ENCODE measurements around the gene XRCC5.

DNA sequence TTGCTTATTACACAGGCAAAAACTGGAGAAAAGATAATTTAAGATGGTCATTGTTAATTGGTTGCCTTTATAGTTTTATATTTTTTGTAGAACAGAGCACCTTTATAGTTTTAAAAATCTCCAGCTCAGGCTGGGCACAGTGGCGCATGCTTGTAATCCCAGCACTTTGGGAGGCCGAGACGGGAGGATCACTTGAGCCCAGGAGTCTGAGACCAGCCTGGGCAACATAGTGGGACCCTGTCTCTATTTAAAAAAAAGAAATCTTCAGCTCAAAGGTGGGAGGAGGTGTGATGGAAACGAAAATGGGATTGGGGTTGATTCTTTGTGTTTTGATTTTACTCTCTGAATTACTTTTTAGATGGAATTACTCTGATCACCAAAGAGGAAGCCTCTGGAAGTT lies 85.4 kb downstream of the XRCC5 start:
- TF ChIP-seq, protein P1, sequence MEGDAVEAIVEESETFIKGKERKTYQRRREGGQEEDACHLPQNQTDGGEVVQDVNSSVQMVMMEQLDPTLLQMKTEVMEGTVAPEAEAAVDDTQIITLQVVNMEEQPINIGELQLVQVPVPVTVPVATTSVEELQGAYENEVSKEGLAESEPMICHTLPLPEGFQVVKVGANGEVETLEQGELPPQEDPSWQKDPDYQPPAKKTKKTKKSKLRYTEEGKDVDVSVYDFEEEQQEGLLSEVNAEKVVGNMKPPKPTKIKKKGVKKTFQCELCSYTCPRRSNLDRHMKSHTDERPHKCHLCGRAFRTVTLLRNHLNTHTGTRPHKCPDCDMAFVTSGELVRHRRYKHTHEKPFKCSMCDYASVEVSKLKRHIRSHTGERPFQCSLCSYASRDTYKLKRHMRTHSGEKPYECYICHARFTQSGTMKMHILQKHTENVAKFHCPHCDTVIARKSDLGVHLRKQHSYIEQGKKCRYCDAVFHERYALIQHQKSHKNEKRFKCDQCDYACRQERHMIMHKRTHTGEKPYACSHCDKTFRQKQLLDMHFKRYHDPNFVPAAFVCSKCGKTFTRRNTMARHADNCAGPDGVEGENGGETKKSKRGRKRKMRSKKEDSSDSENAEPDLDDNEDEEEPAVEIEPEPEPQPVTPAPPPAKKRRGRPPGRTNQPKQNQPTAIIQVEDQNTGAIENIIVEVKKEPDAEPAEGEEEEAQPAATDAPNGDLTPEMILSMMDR (IDR thresholded peaks at IDR 0.05; ENCODE audit: insufficient read depth, low read length, poor library complexity, severe bottlenecking): no peak
- TF ChIP-seq EZH2phosphoT487 (conservative IDR thresholded peaks at IDR 0.05; ENCODE audit: low read length): no peak

Data from SU-DHL-6 (cell line).